Measurements from ENCODE around the gene SLITRK3. TPM values are rescaled to one million over a fixed set of nuclear protein-coding genes. Genes with fewer than 3 reads are reported as not detected.

Gene SLITRK3
- total RNA-seq, 1 experiment from 2014 or later, result 0.48 TPM

DNA sequence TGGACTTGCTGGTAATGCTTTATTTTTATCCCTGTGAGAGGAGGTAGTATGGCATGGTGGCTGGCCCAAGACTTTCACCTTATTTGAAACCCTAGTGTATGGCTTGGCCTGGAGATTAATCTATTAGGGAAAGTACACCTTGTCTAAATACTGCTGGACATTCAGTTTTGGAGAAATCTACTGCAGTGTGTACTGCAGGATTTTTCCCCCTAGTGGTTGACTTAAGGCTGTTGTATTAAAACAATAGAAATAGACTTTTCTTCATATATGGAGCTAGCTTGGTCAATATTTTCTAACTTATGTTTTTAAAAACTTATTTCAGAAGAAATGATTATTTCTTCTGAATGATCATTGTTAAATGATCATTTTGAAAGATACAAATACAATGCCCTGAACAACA lies 13.9 kb upstream of the SLITRK3 start:
- Histone ChIP-seq H2AK5ac (ENCODE audit: insufficient read length, low read length) (no peak overlapping the region), H3K4ac (ENCODE audit: low read depth, low read length) (no peak overlapping the region), H2BK120ac (ENCODE audit: low read depth, low read length, poor library complexity, severe bottlenecking) (no peak overlapping the region), H3K23me2 (ENCODE audit: insufficient read length, low read depth, low read length, poor library complexity, severe bottlenecking) (no peaks in the 10 kb centered on the region), H2BK5ac (ENCODE audit: insufficient read length, low read length) (no peak overlapping the region), H3K14ac (ENCODE audit: insufficient read depth, low read length) (no peak overlapping the region), H3K9ac (ENCODE audit: extremely low read depth, insufficient read length, low read length) (no peak overlapping the region), H2BK20ac (ENCODE audit: low read depth, low read length, poor library complexity, severe bottlenecking) (no peak overlapping the region), H4K91ac (ENCODE audit: insufficient read length, low read depth, low read length) (no peak overlapping the region), H3K4me2 (ENCODE audit: insufficient read depth, insufficient read length, low read length) (no peak overlapping the region), H3K79me1 (ENCODE audit: insufficient read depth, low read depth, low read length, poor library complexity, severe bottlenecking) (no peaks in the 10 kb centered on the region), H3K18ac (ENCODE audit: insufficient read length, low read depth, low read length) (no peak overlapping the region), H2BK15ac (ENCODE audit: low read depth, low read length) (no peak overlapping the region), H3K23ac (ENCODE audit: insufficient read length, low read depth, low read length) (no peak overlapping the region), H3K4me1 (ENCODE audit: insufficient read depth, low read length) (no peaks in the 10 kb centered on the region), H3K27ac (ENCODE audit: insufficient read length, low read depth, low read length) (no peak overlapping the region), H3K56ac (ENCODE audit: insufficient read length, low read depth, low read length) (no peak overlapping the region), H4K20me1 (ENCODE audit: control insufficient read depth, insufficient read depth, insufficient read length) (no peaks in the 10 kb centered on the region), H3K9me3 (ENCODE audit: control insufficient read depth, low read depth, low read length) (no peaks in the 10 kb centered on the region), H3T11ph (ENCODE audit: low read length) (no peak overlapping the region), H3K27me3 (ENCODE audit: insufficient read depth, low read length) (no peaks in the 10 kb centered on the region), H2BK12ac (ENCODE audit: insufficient read length, low read depth, low read length) (no peak overlapping the region), H2AFZ (ENCODE audit: low read length) (no peak overlapping the region), H3K79me2 (ENCODE audit: insufficient read depth, low read length) (no peaks in the 10 kb centered on the region), H4K8ac (replicated peaks; ENCODE audit: insufficient read length, low read depth, low read length) (no peak overlapping the region), H4K5ac (ENCODE audit: insufficient read length, low read depth, low read length) (no peak overlapping the region)
- no peaks in the 10 kb centered on the region for H3K36me3 Mint-ChIP-seq (ENCODE audit: insufficient read depth in 1 of 3, low read depth in 3 of 3)
- TF ChIP-seq, protein P1, sequence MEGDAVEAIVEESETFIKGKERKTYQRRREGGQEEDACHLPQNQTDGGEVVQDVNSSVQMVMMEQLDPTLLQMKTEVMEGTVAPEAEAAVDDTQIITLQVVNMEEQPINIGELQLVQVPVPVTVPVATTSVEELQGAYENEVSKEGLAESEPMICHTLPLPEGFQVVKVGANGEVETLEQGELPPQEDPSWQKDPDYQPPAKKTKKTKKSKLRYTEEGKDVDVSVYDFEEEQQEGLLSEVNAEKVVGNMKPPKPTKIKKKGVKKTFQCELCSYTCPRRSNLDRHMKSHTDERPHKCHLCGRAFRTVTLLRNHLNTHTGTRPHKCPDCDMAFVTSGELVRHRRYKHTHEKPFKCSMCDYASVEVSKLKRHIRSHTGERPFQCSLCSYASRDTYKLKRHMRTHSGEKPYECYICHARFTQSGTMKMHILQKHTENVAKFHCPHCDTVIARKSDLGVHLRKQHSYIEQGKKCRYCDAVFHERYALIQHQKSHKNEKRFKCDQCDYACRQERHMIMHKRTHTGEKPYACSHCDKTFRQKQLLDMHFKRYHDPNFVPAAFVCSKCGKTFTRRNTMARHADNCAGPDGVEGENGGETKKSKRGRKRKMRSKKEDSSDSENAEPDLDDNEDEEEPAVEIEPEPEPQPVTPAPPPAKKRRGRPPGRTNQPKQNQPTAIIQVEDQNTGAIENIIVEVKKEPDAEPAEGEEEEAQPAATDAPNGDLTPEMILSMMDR (conservative IDR thresholded peaks at IDR 0.05), result peak; percentile 56
- H3K27ac Mint-ChIP-seq, result no peak overlapping the region
- no peak for DNase-seq
- H3K4me1 Mint-ChIP-seq, result peaks cover 0 to 3% of the 10 kb centered on the region in 2 experiments; a peak in 3 of 4 replicates
- H3K4me3 Mint-ChIP-seq, result no peak overlapping the region
- peaks cover 11% of the 10 kb centered on the region for H3K27me3 Mint-ChIP-seq (ENCODE audit: low read depth)
- no peaks in the 10 kb centered on the region for H3K9me3 Mint-ChIP-seq

Measured in H9 (cell line).